Effector CD4-positive, alpha-beta T cell (primary cell): Measurements from ENCODE around the gene VIL1.

ENCODE experiments used
- DNase-seq: peaks from one replicate; pipeline ENCODE4 v3.0.0-alpha.2; 2020

VIL1 gene

DNA sequence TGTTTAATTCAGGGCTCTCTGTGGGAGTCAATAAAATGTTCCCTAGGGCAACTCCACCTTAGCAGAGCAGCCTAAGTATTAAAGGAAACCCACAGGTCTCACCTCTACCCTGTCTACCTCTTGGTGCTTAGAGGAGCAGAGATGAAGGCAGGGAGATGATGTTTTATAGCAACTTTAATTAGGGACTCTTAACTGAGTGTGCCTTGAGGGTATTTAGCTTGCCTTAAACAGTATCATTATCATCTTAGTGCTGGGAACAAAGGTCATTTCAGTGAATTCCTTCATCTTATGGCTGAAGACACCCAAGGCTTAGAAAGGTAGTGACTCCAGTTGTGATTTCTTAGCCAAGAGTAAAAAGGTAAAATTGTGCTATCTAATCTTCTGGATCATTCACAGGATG, 26.7 kb downstream of the VIL1 start:
- no peak for DNase-seq

DNA sequence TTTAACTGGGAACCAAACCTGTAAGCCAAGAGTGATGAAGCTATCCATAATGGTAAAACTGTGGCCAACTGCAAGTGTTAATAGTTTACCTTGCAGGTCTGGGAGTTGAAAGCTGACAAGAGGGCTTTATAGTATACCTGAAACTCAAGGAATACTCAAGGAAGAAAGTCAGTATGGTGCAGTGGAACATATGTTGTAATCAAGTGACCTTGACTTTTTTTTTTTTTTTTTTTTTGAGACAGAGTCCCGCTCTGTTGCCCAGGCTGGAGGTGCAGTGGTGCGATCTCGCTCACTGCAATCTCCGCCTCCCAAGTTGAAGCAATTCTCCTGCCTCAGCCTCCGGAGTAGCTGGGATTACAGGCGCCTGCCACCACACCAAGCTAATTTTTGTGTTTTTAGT, 27.6 kb downstream of the VIL1 start:
- no peak for DNase-seq

DNA sequence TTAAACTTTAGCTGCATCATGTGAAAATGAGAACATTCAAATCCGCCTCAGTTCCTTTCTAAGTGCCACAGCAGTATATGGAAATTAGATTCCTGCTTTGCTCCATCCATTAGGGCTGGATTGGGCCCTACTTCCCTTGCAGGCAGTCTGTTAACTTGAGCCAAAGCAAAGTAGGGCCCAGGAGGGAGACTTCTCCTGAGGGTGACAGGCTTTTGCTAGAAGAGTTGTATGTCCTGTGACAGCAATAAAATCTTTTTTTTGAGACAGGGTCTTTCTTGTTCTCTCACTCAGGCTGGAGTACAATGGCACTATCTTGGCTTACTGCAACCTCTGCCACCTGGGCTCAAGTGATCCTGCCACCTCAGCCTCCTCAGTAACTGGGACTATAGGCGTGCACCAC, 28.1 kb downstream of the VIL1 start:
- DNase-seq, result no peak

DNA sequence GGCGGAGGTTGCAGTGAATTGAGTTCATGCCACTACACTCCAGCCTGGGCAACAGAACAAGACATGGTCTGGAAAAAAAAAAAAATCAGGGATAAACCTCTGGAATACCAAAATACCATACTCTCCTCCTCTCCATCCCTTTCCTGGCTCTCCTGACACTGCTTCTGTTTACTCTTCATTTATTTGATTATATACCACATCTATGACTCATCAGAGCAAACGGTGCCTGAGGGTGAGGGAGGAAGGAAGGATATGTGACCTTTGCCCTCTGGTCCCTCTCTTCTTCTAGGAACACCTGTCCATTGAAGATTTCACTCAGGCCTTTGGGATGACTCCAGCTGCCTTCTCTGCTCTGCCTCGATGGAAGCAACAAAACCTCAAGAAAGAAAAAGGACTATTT, 30.0 kb downstream of the VIL1 start:
- DNase-seq, result no peak

DNA sequence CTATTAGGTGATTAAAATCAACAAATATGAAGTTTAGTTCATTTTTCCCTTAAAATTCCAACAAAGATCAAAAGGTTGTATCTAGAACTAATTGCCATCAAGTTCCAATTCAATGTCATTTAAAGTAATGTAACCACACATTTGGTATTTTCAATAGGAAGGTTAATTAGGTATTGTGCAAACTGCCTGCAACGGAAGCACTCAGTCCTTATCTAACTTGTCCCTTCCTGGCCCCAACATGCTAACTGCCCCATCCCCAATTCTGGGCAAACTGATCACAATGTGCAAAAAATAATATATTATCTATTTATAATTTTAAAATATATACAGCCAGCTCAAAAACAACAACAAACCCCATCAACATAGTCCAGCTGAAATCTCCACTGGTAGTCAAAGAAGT, 33.2 kb downstream of the VIL1 start:
- no peak for DNase-seq

DNA sequence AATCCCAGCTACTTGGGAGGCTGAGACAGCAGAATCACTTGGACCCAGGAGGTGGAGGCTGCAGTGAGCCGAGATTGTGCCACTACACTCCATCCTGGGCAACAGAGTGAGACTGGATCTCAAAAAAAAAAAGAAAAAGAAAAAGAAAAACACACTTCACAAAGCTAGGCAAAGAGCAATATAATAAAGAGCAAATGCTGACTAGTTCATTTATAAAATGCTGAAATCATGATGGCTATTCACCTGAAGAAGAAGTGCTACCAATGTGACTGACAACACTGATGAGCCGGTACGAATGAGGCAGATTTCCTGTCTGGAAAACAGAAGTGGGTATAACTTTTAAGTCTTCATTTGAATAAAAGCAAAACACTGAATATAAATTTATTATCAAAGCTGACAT, 37.9 kb downstream of the VIL1 start:
- no peak for DNase-seq

DNA sequence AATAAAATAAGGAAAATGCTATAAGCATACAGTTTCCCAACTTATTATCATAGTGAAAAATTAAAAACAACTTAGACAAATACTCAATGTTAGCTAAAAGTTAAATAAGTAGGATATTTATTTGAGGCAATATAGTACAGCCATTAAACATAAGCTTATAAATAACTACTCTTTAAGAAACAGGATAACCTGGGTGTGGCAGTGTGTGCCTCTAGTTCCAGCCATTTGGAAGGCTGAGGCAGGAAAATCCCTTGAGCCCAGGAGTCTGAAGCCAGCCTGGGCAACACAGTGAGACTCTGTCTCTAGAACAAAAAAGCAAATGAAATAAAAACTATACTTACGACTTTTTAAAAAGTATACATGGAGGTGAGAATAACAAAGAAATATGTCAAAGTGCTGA, 39.7 kb downstream of the VIL1 start:
- DNase-seq, result no peak

DNA sequence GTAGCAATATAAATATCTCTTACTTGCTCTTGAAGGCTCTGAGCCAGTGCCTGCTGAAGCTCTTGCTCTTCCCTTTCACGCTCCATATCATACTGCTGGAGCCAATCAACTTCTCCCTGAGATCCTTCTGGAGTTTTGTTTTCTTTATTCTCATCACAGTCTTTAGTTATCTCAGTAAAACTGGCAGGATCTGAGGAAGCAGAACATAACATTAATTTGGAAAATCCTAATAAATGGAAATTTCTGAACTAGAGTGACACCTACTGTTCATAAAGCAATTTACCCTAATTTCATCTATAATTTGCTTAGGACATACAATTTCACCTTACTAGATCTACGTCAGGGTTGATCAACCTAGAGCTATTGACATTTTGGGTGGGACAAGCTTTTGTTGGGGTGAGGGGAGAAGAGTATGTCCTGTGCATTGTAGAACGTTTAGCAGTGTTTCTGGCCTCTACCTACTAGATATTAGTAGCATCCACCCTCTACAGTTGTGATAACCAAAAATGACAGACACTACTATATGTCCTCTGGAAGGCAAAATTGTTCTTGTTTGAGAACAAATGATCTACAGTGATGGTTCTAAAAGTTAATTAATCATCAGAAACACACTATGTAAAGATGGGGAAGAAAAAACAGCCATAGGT, 47.2 kb downstream of the VIL1 start:
- DNase-seq, result no peak

DNA sequence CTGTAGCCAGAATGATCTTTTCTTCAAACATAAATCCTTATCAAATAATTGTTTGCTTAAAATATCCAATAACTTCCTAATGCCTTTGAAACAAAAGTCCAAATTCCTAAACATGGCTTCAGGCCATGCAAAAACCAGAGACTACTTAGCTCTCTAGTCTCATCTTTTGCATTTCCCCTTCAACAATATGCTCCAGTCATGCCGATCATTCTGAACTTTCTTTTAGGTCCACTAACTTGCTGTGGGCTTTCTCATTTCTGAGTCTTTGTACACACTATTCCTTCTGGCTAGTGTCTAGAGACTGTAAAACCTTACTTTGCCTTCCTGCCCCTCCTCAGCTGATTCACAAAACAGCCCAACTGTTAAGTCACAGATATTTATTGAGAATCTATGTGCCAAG, 51.5 kb downstream of the VIL1 start:
- DNase-seq, result no peak

DNA sequence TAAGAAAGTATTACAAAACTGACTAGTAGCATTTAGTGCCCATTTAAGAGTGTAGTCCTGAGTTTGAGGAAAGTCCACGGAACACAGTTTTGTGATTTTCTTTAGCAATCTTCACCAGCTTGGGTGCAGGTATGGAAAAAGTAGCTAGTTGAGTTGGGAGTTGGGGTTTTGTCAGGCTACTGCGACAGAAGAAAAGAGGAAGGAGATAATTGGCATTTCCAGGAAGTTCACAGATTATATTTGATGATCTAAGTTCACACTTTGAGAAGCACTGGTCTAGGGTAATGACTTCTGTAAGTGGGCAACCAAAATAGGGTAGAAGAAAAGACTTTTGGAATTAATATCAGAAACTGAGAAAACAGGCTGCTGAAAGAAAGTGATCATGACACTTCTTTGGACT, 52.1 kb downstream of the VIL1 start:
- no peak for DNase-seq

DNA sequence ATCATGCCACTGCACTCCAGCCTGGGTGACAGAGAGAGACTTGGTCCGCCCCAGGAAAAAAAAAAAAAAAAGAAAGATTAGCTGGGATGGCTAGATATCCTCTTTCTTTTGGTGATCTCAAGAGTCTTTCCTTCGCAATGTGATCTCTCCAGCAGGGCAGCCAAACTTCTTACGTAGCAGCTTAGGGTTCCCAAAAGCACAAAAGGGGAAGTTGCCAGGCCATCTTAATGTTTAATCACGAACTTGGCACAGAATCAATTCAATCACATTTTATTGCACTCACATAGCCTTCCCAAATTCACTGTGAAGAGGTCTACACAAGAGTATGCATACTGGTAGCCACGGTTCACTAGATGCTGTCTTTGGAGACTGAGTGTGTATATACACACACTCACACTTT, 53.1 kb downstream of the VIL1 start:
- DNase-seq, result no peak

DNA sequence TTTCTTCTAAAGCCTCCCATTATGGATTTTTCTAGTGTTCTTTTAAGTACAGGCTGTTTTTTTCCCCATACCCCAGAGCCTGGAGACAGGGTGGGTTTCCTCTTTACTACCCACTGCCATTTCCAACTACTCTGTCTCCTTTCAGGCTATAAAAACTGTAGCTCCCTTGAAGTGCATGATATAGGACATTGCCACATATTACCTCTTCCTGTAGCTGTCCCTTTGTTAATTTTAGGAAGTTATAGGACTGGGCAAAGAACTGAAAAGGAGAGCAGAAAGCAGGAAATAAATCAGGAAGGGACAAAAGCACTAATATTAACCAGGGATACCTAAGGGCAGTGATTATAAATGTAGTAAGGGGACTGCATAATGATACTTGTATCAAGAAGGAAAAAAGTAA, 54.1 kb downstream of the VIL1 start:
- no peak for DNase-seq

DNA sequence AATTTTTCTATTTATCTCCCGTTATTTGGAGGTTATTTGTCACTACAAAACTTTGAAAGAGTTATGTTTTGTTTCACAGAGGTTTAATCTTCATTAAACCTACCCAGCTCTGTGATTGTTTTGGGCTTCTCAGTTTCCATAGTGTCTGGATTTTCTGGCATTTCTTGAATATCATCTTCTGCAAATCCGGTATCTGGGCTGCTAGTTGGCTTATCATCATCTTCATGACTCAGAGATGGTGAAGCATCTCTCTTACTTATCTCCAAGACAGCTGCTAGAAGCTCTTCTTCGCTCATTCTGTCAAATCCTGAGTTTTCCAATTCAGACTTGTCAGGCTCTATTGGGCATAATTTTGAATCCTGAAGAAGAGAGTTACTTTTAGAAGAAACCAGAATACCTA, 55.6 kb downstream of the VIL1 start:
- no peak for DNase-seq

DNA sequence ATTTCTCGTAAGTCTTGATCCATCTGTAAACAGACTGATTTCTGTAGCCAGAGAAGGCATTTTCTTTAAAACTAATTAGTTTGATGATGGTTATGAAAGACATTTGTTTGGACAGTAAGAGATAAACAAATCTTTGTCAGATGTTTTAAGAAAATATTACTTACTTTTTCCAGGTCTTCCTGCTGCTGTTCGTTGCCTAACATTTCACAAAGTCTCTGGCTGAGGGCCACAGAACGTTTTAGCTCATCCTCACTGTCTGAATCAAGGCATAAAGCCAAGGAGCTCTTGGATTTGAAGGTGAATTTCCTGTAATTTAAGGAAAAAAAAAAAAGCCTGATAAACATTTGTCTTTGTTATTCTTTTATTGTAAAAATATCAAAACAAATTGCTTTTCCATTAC, 57.8 kb downstream of the VIL1 start:
- DNase-seq, result no peak

DNA sequence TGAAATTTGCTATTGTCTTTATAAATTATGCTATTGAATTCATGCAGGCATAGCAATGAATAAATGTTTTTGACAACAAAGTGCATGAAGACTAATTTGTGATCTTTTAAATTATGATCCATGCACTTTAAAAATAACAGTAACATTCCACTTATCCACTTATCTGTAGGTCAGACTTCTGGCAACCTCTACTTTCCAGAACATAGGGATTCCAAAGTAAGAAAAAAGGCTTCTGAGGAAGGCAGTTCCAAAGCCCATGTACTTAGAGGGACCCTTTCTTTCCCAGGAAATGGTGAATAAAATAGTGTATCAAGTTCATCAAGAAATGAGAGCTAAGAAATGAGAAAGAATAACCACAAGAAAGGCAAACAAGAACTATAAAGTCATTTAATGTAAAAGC, 58.3 kb downstream of the VIL1 start:
- DNase-seq, result no peak

DNA sequence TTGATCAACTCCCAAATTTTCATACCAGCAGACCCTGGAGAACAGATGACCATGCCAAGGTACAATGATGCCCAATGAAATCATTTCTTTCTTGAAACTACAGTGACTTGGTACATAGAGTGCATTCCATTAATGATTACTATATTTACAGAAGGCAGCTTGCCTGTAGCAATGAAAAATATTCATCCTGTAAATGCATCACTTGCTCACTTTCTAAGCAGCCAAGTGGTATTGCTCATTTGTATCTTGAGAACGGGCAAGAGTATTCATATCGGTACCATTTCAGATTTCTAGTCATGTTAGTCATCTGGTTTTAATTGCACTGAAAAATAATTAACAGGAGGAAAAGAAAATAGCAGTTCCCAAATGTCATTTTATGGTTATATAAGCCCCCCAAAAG, 59.6 kb downstream of the VIL1 start:
- no peak for DNase-seq

DNA sequence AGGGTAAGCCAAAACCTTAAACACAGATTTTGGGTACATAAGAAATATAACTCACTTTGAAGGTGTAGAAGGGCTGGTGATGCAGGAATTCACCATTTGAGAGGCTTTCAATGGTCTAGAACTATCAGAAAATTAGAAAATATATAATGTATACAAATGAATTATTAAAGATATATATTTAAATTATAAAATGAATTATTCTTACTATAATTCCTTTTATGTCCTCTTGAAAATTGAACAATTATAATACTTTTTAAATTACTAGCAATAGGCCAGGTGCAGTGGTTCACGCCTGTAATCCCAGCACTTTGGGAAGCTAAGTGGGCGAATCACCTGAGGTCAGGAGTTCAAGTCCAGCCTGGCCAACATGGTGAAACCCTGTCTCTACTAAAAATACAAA, 60.7 kb downstream of the VIL1 start:
- DNase-seq, result no peak

DNA sequence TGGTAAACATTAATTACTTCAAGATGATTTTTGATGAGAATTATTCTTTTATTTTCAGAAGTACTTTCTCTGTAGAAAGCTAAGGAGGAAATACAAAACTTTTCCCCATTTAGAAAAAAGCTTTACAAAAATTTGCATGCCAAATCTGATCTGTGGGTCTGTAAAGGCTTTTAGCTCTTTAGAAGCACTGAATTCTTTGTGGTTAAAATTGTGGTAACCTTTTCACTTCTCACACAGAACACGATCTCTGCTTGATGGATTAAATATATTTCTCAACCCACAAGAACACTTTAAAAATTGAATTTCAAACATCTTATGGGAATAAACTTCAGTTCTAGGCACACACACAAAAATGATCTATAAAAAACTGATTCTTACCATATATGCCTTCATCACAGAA, 63.7 kb downstream of the VIL1 start:
- no peak for DNase-seq

DNA sequence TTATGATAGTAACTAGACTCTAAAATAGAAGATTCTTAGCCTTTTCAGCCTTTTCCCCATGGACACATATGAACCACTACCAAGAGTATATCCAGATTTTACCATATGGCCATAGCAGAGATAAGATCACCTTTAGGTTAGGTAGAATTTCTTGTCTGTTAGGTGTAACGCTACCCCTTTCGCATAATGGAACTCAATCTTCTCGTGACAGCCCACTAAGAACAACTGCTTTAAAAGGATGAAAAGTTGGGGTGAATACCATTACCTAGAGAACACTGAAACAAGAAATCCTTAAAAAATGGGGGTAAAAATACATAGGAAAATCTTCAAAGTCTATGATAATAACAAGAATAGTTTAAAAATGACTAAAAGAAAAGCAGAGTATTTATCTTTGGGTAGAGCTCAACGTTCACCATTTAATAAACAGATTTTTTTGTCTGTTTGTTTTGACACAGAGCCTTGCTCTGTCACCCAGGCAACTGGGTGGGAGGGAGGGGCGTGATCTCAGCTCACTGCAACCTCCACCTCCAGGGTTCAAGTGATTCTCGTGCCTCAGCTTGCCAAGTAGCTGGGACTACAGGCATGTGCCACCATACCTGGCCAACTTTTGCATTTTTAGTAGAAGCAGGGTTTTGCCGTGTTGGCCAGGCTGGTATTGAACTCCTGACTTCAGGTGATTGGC, 67.2 kb downstream of the VIL1 start:
- DNase-seq, result no peak

DNA sequence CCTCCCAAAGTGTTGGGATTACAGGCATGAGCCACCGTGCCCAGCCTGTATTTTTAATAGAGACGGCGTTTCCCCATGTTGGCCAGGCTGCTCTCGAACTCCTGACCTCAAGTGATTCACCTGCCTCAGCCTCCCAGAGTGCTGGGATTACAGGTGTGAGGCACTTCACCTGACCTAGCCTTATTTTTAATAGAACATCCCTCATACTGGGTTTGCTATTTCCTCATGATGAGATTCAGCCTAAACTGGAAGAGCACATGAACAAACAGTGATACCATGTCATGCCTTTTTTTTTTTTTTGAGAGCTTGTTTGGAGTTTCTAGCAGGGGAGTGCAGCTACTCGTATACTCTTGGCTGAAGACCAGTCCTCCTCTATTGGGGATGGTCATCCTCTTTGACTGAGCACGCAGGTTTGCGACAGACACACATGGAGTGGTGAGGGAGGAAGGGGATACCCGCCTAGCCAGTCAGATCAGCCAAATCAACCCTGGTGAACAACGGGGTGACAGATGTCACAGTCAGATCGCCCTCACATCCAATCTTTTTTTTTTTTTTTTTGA, 81.7 kb downstream of the VIL1 start:
- no peak for DNase-seq

DNA sequence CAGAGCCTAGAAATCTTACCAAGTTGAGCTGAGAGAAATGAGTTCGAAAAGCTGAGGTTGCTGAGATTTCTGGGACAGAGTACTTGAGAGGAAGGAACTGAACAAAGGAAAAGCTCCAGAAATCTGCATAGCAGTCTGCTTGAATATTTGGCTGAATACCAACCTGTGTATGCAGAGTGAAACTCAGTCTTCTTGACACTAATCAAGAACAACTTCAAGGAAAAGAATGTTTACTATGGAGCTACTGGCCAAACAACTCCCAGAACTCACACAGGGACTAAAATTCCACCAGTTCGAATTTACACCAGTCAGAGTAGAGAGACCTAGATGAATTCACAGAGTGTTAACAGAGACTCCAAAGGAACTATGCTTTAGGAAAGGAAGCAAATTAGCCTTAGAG, 82.7 kb downstream of the VIL1 start:
- DNase-seq, result no peak
